ENCODE results near the gene JADE3.

DNA sequence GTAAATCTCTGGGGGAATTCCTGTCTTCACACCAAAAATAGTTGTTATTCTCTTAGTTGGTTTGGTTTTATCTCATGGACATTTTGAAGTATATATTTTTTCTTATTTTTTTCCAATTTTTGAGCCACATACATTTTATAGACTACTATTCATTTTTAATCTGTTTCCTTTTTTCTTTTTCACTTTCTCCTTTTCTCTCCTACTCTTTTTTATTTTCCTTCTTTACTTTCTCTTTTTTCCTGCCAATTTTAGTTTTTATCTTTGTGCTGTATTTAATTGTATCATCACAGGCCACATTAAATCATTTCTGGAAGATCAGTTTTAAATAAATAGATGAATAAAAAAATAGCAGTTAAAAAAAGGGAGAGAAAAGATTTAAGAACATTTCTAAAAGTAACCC lies 14.0 kb upstream of the JADE3 start:
- TF ChIP-seq, protein P1, sequence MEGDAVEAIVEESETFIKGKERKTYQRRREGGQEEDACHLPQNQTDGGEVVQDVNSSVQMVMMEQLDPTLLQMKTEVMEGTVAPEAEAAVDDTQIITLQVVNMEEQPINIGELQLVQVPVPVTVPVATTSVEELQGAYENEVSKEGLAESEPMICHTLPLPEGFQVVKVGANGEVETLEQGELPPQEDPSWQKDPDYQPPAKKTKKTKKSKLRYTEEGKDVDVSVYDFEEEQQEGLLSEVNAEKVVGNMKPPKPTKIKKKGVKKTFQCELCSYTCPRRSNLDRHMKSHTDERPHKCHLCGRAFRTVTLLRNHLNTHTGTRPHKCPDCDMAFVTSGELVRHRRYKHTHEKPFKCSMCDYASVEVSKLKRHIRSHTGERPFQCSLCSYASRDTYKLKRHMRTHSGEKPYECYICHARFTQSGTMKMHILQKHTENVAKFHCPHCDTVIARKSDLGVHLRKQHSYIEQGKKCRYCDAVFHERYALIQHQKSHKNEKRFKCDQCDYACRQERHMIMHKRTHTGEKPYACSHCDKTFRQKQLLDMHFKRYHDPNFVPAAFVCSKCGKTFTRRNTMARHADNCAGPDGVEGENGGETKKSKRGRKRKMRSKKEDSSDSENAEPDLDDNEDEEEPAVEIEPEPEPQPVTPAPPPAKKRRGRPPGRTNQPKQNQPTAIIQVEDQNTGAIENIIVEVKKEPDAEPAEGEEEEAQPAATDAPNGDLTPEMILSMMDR (IDR thresholded peaks at IDR 0.05; ENCODE audit: poor library complexity) = no peak
- no peak for TF ChIP-seq EZH2 (IDR thresholded peaks at IDR 0.05; ENCODE audit: borderline replicate concordance)
